ENCODE results near the gene RHO. TPM values are rescaled to one million over a fixed set of nuclear protein-coding genes. Genes with fewer than 3 reads are reported as not detected.

Gene RHO
- total RNA-seq, 1 experiment from 2014 or later = not detected

GRCh38 chr3:129564981-129565644 lies 36.7 kb downstream of the RHO start:
- intact Hi-C loops (cut with micrococcal nuclease) = no loop called here
- DNase-seq (no peak), ATAC-seq (no peak)
- H3K9me2 ChIP-seq (replicated peaks; ENCODE audit: low read length) = no peaks in the 10 kb centered on the region
- POLR2A ChIA-PET (ENCODE audit: unreplicated experiment) = no interaction called here
- H3K36me3 ChIP-seq (ENCODE audit: low read depth, low read length) = no peaks in the 10 kb centered on the region
- no peaks in the 10 kb centered on the region for H3K9me3 ChIP-seq (ENCODE audit: low read length)
- no peaks in the 10 kb centered on the region for H3K27me3 ChIP-seq (ENCODE audit: low read length)
- H3K9ac ChIP-seq (ENCODE audit: low read length) = no peak overlapping the region
- no TSS peak for BruUV-seq (replicated peaks)
- H4K20me1 ChIP-seq (ENCODE audit: low read length) = no peaks in the 10 kb centered on the region
- no peaks in the 10 kb centered on the region for H3K79me2 ChIP-seq (ENCODE audit: low read length)
- H3K4me3 ChIP-seq (ENCODE audit: low read length) = no peak overlapping the region
- CTCF ChIA-PET = no interaction called here
- H3K27ac ChIP-seq (ENCODE audit: low read length) = no peak overlapping the region
- H2AFZ ChIP-seq (ENCODE audit: low read length) = no peak overlapping the region
- H3F3A ChIP-seq (ENCODE audit: low read length, unreplicated experiment) = no peaks in the 10 kb centered on the region
- no peak overlapping the region for H3K4me2 ChIP-seq (ENCODE audit: low read length)
- H3K4me1 ChIP-seq (ENCODE audit: insufficient read depth, low read length) = no peaks in the 10 kb centered on the region
- TF ChIP-seq CTCF (conservative IDR thresholded peaks at IDR 0.05; ENCODE audit: low read depth, low read length) (no peak), EZH2phosphoT487 (IDR thresholded peaks at IDR 0.05; ENCODE audit: borderline replicate concordance, low read length) (no peak)

- ChIA-PET CTCF (no interaction called here), POLR2A (ENCODE audit: unreplicated experiment) (no interaction called here)
- H3K4me3 ChIP-seq (ENCODE audit: low read length) = no peak overlapping the region
Measured at GRCh38 chr3:129565902-129566301, 37.5 kb downstream of the RHO start.

More at GRCh38 chr3:129565902-129566301, 37.5 kb downstream of the RHO start:
- no TSS peak for BruUV-seq (replicated peaks)
- H3K4me1 ChIP-seq (ENCODE audit: insufficient read depth, low read length) = no peaks in the 10 kb centered on the region
- H3K27me3 ChIP-seq (ENCODE audit: low read length) = no peaks in the 10 kb centered on the region
- no peaks in the 10 kb centered on the region for H3K9me2 ChIP-seq (replicated peaks; ENCODE audit: low read length)
- H3K36me3 ChIP-seq (ENCODE audit: low read depth, low read length) = no peaks in the 10 kb centered on the region
- TF ChIP-seq EZH2phosphoT487 (IDR thresholded peaks at IDR 0.05; ENCODE audit: borderline replicate concordance, low read length) (no peak), EZH2 (IDR thresholded peaks at IDR 0.05; ENCODE audit: low read length, unreplicated experiment) (no peak), CTCF (conservative IDR thresholded peaks at IDR 0.05; ENCODE audit: low read depth, low read length) (no peak)
- no peaks in the 10 kb centered on the region for H4K20me1 ChIP-seq (ENCODE audit: low read length)
- no peaks in the 10 kb centered on the region for H3K79me2 ChIP-seq (ENCODE audit: low read length)
- H3K9ac ChIP-seq (ENCODE audit: low read length) = no peak overlapping the region
- H3F3A ChIP-seq (ENCODE audit: low read length, unreplicated experiment) = no peaks in the 10 kb centered on the region
- DNase-seq (no peak), ATAC-seq (no peak)
- no peaks in the 10 kb centered on the region for H3K9me3 ChIP-seq (ENCODE audit: low read length)
- H3K27ac ChIP-seq (ENCODE audit: low read length) = no peak overlapping the region
- intact Hi-C loops (cut with micrococcal nuclease) = no loop called here
- no peak overlapping the region for H3K4me2 ChIP-seq (ENCODE audit: low read length)
- no peak overlapping the region for H2AFZ ChIP-seq (ENCODE audit: low read length)

All from PC-3 (cell line).